ENCODE results near the gene ANGPT4. TPM values are rescaled to one million over a fixed set of nuclear protein-coding genes. Genes with fewer than 3 reads are reported as not detected.

ANGPT4 gene
- total and polyA plus RNA-seq, 10 of the 15 experiments (the other 5 are each of a cell fraction or from before 2014, with no cell fraction given): 0.01 to 0.16 TPM; not detected in 8

- ATAC-seq (no peak), FAIRE-seq (no peak), DNase-seq (ENCODE audit: low read depth, low spot score) (no peak)
- H3K9ac ChIP-seq (ENCODE audit: control insufficient read depth, insufficient read depth, low read length): no peak overlapping the region
- intact Hi-C loops (cut with micrococcal nuclease; ENCODE audit: unreplicated experiment) (no loop called here), in situ Hi-C loops (cut with MboI) (no loop called here)
- H3K27me3 ChIP-seq (replicated peaks in 1 of 2; ENCODE audit: control insufficient read depth in 2 of 2, insufficient read depth in 2 of 2, low read length in 1 of 2): no peaks in the 10 kb centered on the region
- no peak overlapping the region for H3K27ac ChIP-seq (ENCODE audit: control insufficient read depth, insufficient read depth)
- CTCF ChIA-PET: interaction anchor here (0.9 kb wide), 1 partner anchor 131 kb away, joined by 6 read pairs; no protein-coding TSS in a partner anchor
- H3K4me1 ChIP-seq (ENCODE audit: control insufficient read depth, insufficient read depth, low read length): no peaks in the 10 kb centered on the region; the same call in 1 of the 2 replicates
- no peaks in the 10 kb centered on the region for H3K36me3 ChIP-seq (ENCODE audit: control insufficient read depth in 2 of 2, insufficient read depth in 2 of 2, low read length in 1 of 2)
- SMC1A ChIA-PET (ENCODE audit: uncharacterized antibody, unreplicated experiment): interaction anchor here (0.6 kb wide), 1 partner anchor 207 kb away, joined by 3 read pairs; no protein-coding TSS in a partner anchor
- H3K9me3 ChIP-seq (replicated peaks; ENCODE audit: control insufficient read depth, insufficient read depth, low read length): no peaks in the 10 kb centered on the region; the same call in 2 of the 3 replicates
- no peak overlapping the region for H3K4me3 ChIP-seq
- H4K20me1 ChIP-seq (ENCODE audit: control insufficient read depth, insufficient read depth): no peaks in the 10 kb centered on the region
- H2AFZ ChIP-seq (ENCODE audit: control insufficient read depth, low read depth, low read length): no peak overlapping the region
- H3K79me2 ChIP-seq (ENCODE audit: control insufficient read depth, insufficient read depth, low read length): no peaks in the 10 kb centered on the region
- 53% methylated on average over 4 of the region's 4 CpGs for WGBS (ENCODE audit: insufficient coverage, insufficient replicate concordance, low lambda C conversion rate, missing lambda C conversion rate)
- H3K4me2 ChIP-seq (ENCODE audit: control insufficient read depth, insufficient read depth): no peak overlapping the region
- TF ChIP-seq ZBTB33 (IDR thresholded peaks at IDR 0.05) (no peak), TCF7 (IDR thresholded peaks at IDR 0.05; ENCODE audit: borderline replicate concordance) (no peak), ELK1 (IDR thresholded peaks at IDR 0.05; ENCODE audit: low read depth, low read length) (no peak), NRF1 (conservative IDR thresholded peaks at IDR 0.05; ENCODE audit: low read depth, low read length) (no peak), RAD21 (IDR thresholded peaks at IDR 0.05; ENCODE audit: insufficient read depth, low read depth, low read length) (no peak), CBFB (IDR thresholded peaks at IDR 0.05; ENCODE audit: low read depth) (no peak), ZNF24 (IDR thresholded peaks at IDR 0.05) (no peak), IRF5 (IDR thresholded peaks at IDR 0.05; ENCODE audit: borderline replicate concordance) (no peak), EZH2 (IDR thresholded peaks at IDR 0.05; ENCODE audit: borderline replicate concordance, control insufficient read depth, low read depth, low read length) (no peak), BACH1 (IDR thresholded peaks at IDR 0.05; ENCODE audit: borderline replicate concordance) (no peak), POU2F2 (IDR thresholded peaks at IDR 0.05; ENCODE audit: borderline replicate concordance, low read depth, low read length) (no peak), POLR2AphosphoS5 (IDR thresholded peaks at IDR 0.05; ENCODE audit: low read length) (no peak), REST (IDR thresholded peaks at IDR 0.05; ENCODE audit: low read depth, low read length) (no peak), NR2C2 (IDR thresholded peaks at IDR 0.05; ENCODE audit: borderline replicate concordance, control insufficient read depth, insufficient read length, low read depth) (no peak), HSF1 (IDR thresholded peaks at IDR 0.05; ENCODE audit: low read depth, low read length) (no peak)
- no TSS peak for BruUV-seq (replicated peaks)
- RAD21 ChIA-PET (ENCODE audit: unreplicated experiment): no interaction called here
- POLR2A ChIA-PET: no interaction called here
Observed at GRCh38 chr20:824490-824889, 91.6 kb downstream of the ANGPT4 start.
